ENCODE measurements around the gene B4GALNT1.

DNA sequence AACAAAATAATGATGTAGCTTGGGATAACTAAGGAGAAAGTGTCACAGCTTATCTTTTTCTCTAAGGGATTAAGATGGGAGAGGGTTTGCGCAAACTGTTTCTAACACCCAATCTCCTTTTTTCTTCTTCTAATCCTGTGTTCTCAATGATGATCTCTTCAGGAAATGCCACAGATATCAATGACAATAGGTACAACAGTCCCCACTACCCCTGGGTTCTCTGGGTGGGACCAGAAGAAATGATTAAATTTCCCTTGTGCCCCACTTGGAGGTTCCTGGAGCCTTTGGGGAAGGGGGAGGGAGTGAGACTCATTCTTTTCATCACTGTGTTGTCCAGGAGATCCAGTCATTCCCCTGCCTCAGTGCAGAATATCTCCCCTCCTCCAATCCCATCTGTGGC is 50.6 kb downstream of the B4GALNT1 start:
- TF ChIP-seq, protein P1, sequence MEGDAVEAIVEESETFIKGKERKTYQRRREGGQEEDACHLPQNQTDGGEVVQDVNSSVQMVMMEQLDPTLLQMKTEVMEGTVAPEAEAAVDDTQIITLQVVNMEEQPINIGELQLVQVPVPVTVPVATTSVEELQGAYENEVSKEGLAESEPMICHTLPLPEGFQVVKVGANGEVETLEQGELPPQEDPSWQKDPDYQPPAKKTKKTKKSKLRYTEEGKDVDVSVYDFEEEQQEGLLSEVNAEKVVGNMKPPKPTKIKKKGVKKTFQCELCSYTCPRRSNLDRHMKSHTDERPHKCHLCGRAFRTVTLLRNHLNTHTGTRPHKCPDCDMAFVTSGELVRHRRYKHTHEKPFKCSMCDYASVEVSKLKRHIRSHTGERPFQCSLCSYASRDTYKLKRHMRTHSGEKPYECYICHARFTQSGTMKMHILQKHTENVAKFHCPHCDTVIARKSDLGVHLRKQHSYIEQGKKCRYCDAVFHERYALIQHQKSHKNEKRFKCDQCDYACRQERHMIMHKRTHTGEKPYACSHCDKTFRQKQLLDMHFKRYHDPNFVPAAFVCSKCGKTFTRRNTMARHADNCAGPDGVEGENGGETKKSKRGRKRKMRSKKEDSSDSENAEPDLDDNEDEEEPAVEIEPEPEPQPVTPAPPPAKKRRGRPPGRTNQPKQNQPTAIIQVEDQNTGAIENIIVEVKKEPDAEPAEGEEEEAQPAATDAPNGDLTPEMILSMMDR (IDR thresholded peaks at IDR 0.05): no peak
- no peak for TF ChIP-seq POLR2A (IDR thresholded peaks at IDR 0.05)
